H1 (cell line): ENCODE measurements around the gene SLC7A5. TPM values are rescaled to one million over a fixed set of nuclear protein-coding genes. Genes with fewer than 3 reads are reported as not detected.

ENCODE experiments used
- CTCF ChIA-PET: fragments of 300-600 bp; sonication (Branson Sonifier 250); formaldehyde crosslinking; loops from one replicate; lab custom pipeline; 2021; ENCODE audit not compliant: partially characterized antibody; lab: Charles Lee
- POLR2A ChIA-PET: fragments of 300-600 bp; sonication (Branson Sonifier 250); formaldehyde crosslinking; loops from one replicate; lab custom pipeline; 2021; ENCODE audit warnings: inconsistent platforms; ENCODE audit not compliant: partially characterized antibody; lab: Charles Lee
- DNase-seq, 2 experiments: peaks; one replicate each; pipeline versions ENCODE4 v3.0.0 to v3.0.0-alpha.2; 2010 to 2022; ENCODE audit warnings: low spot score in 2 of 2, low read depth in 1 of 2, mixed read lengths in 1 of 2
- FAIRE-seq: peaks from 2 replicates; lab custom pipeline; 2011; peaks lifted over from hg19 to GRCh38; lab: Jason Lieb, UNC
- H2AFZ ChIP-seq: 2 replicates; pipeline ENCODE4 v1.8.1; 2012; ENCODE audit warnings: low read length, inconsistent platforms
- H2AK5ac ChIP-seq: 2 replicates; pipeline ENCODE4 v1.6.1; 2013; ENCODE audit warnings: low read depth, low read length
- H2BK120ac ChIP-seq: replicated peaks from 2 replicates; pipeline ENCODE3; 2013; ENCODE audit warnings: low read depth, low read length, inconsistent platforms
- H2BK12ac ChIP-seq: 2 replicates; pipeline ENCODE4 v1.6.1; 2013; ENCODE audit warnings: low read depth, low read length
- H2BK15ac ChIP-seq: 2 replicates; pipeline ENCODE4 v1.6.1; 2013; ENCODE audit warnings: low read length
- H2BK20ac ChIP-seq: 2 replicates; pipeline ENCODE4 v1.6.1; 2013; ENCODE audit warnings: low read length
- H2BK5ac ChIP-seq: 2 replicates; pipeline ENCODE4 v1.6.1; 2013; ENCODE audit warnings: low read depth, low read length
- H3K14ac ChIP-seq: 2 replicates; pipeline ENCODE4 v1.6.1; 2013; ENCODE audit warnings: inconsistent platforms; ENCODE audit not compliant: insufficient read length
- H3K18ac ChIP-seq: 2 replicates; pipeline ENCODE4 v1.6.1; 2013; ENCODE audit warnings: low read length; ENCODE audit errors: extremely low read depth
- H3K23ac ChIP-seq: 2 replicates; pipeline ENCODE4 v1.6.1; 2013; ENCODE audit warnings: inconsistent platforms; ENCODE audit not compliant: insufficient read length
- H3K23me2 ChIP-seq: 2 replicates; pipeline ENCODE4 v1.6.1; 2013; ENCODE audit warnings: low read depth, low read length
- H3K27ac ChIP-seq: 2 replicates; pipeline ENCODE4 v1.6.1; 2011; ENCODE audit warnings: low read depth, low read length, inconsistent platforms
- H3K27me3 ChIP-seq, 4 experiments: replicated peaks in 1 of 4; 1 replicate in 1 of 4; 2 replicates in 3 of 4; pipeline versions ENCODE4 v1.6.1 to v1.8.1; 2011 to 2013; ENCODE audit warnings: low read length in 3 of 4, mild to moderate bottlenecking in 3 of 4, inconsistent platforms in 2 of 4, mixed read lengths in 2 of 4, moderate library complexity in 1 of 4; ENCODE audit not compliant: control insufficient read depth in 3 of 4, insufficient read depth in 3 of 4; ENCODE audit errors: extremely low read depth in 1 of 4
- H3K36me3 ChIP-seq, 4 experiments: 2 replicates each; pipeline versions ENCODE4 v1.6.1 to v1.8.1; 2011 to 2013; ENCODE audit warnings: mild to moderate bottlenecking in 4 of 4, low read length in 3 of 4, moderate library complexity in 2 of 4, control low read depth in 1 of 4, inconsistent platforms in 1 of 4; ENCODE audit not compliant: insufficient read depth in 4 of 4, control insufficient read depth in 2 of 4
- H3K4ac ChIP-seq: replicated peaks from 2 replicates; pipeline ENCODE3; 2013; ENCODE audit warnings: low read length, low read depth, mixed read lengths, inconsistent platforms; ENCODE audit not compliant: insufficient read length
- H3K4me1 ChIP-seq, 4 experiments: replicated peaks in 1 of 4; 1 replicate in 1 of 4; 2 replicates in 3 of 4; pipeline versions ENCODE4 v1.6.1 to v1.8.1; 2011 to 2013; ENCODE audit warnings: low read length in 3 of 4, inconsistent platforms in 2 of 4, mixed read lengths in 1 of 4; ENCODE audit not compliant: insufficient read depth in 4 of 4, control insufficient read depth in 3 of 4
- H3K4me2 ChIP-seq, 2 experiments: 2 replicates each; pipeline versions ENCODE4 v1.6.1 to v1.8.1; 2011 to 2013; ENCODE audit warnings: low read depth in 2 of 2, low read length in 2 of 2, control low read depth in 1 of 2, inconsistent platforms in 1 of 2, mild to moderate bottlenecking in 1 of 2; ENCODE audit not compliant: insufficient read depth in 1 of 2
- H3K4me3 ChIP-seq, 4 experiments: fragments of 200-600, 300-600 bp in 1 of 4; sonication (generic), shearing (Covaris generic), sonication (Bioruptor Twin) in 1 of 4; 2 replicates each; pipeline versions ENCODE4 v1.5.1 to v1.8.1; 2011 to 2016; ENCODE audit warnings: low read length in 4 of 4, low read depth in 3 of 4, control low read depth in 2 of 4, inconsistent platforms in 2 of 4, mild to moderate bottlenecking in 2 of 4, mixed read lengths in 1 of 4, moderate library complexity in 1 of 4; ENCODE audit not compliant: insufficient read depth in 2 of 4; ENCODE audit errors: extremely low read depth in 1 of 4
- H3K56ac ChIP-seq: replicated peaks from 2 replicates; pipeline ENCODE3; 2013; ENCODE audit warnings: low read depth, mild to moderate bottlenecking, mixed read lengths, low read length, inconsistent platforms; ENCODE audit not compliant: insufficient read length
- H3K79me1 ChIP-seq: 2 replicates; pipeline ENCODE4 v1.6.1; 2013; ENCODE audit warnings: low read depth, low read length, control low read depth
- H3K79me2 ChIP-seq, 2 experiments: 2 replicates each; pipeline versions ENCODE4 v1.6.1 to v1.8.1; 2012 to 2013; ENCODE audit warnings: low read length in 2 of 2, mild to moderate bottlenecking in 2 of 2, inconsistent platforms in 1 of 2; ENCODE audit not compliant: insufficient read depth in 2 of 2, control insufficient read depth in 1 of 2
- H3K9ac ChIP-seq, 4 experiments: replicated peaks in 1 of 4; 1 replicate in 1 of 4; 2 replicates in 3 of 4; pipeline versions ENCODE4 v1.6.1 to v1.8.1; 2011 to 2013; ENCODE audit warnings: low read depth in 3 of 4, low read length in 3 of 4, control low read depth in 2 of 4, mild to moderate bottlenecking in 2 of 4, moderate library complexity in 2 of 4, inconsistent platforms in 1 of 4; ENCODE audit errors: extremely low read depth in 1 of 4
- H3K9me3 ChIP-seq, 2 experiments: 2 replicates each; pipeline versions ENCODE4 v1.6.1 to v1.8.1; 2012 to 2013; ENCODE audit warnings: mild to moderate bottlenecking in 2 of 2, moderate library complexity in 2 of 2, control low read depth in 1 of 2, inconsistent platforms in 1 of 2, low read depth in 1 of 2, low read length in 1 of 2, mixed read lengths in 1 of 2; ENCODE audit not compliant: insufficient read depth in 2 of 2
- H4K20me1 ChIP-seq, 2 experiments: replicated peaks in 1 of 2; 2 replicates each; pipeline versions ENCODE3 to v1.8.1; 2011 to 2013; ENCODE audit warnings: inconsistent platforms in 2 of 2, low read length in 2 of 2, mild to moderate bottlenecking in 1 of 2; ENCODE audit not compliant: insufficient read depth in 2 of 2, control insufficient read depth in 1 of 2
- H4K5ac ChIP-seq: 2 replicates; pipeline ENCODE4 v1.6.1; 2013; ENCODE audit warnings: low read length, low read depth, mixed read lengths, inconsistent platforms; ENCODE audit not compliant: insufficient read length
- H4K8ac ChIP-seq: 2 replicates; pipeline ENCODE4 v1.8.0; 2013; ENCODE audit warnings: mild to moderate bottlenecking, moderate library complexity, low read length, inconsistent platforms; ENCODE audit not compliant: insufficient read depth; ENCODE audit errors: extremely low read depth
- H4K91ac ChIP-seq: replicated peaks from 2 replicates; pipeline ENCODE3; 2013; ENCODE audit warnings: low read length, mixed read lengths, inconsistent platforms; ENCODE audit not compliant: insufficient read length
- ASH2L ChIP-seq: fragments of 200-600, 300-600 bp; sonication (generic); IDR thresholded peaks from one replicate; pipeline ENCODE4 v1.7.1; 2017; ENCODE audit warnings: low read length
- BRCA1 ChIP-seq: IDR thresholded peaks from 2 replicates; pipeline ENCODE4 v1.6.1; 2012; ENCODE audit warnings: low read depth, low read length, improper control_type of control experiment
- CBX8 ChIP-seq: fragments of 300-800, 300-1000 bp; sonication (generic); IDR thresholded peaks from 2 replicates; pipeline ENCODE4 v1.7.1; 2016; ENCODE audit warnings: low read depth, low read length, borderline replicate concordance
- CREB1 ChIP-seq: IDR thresholded peaks from 2 replicates; pipeline ENCODE4 v1.6.1; 2012; ENCODE audit warnings: inconsistent platforms
- HDAC6 ChIP-seq: IDR thresholded peaks from one replicate; pipeline ENCODE4 v1.7.1; 2012; ENCODE audit warnings: low read depth, mild to moderate bottlenecking, inconsistent platforms, low read length, moderate library complexity
- PHF8 ChIP-seq: fragments of 200-600 bp; sonication (generic); conservative IDR thresholded peaks from 2 replicates; pipeline ENCODE4 v1.7.1; 2012; ENCODE audit warnings: low read depth, mild to moderate bottlenecking, inconsistent platforms, low read length, moderate library complexity
- POLR2AphosphoS5 ChIP-seq: IDR thresholded peaks from 2 replicates; pipeline ENCODE4 v1.6.1; 2011; ENCODE audit warnings: low read depth, low read length
- SP2 ChIP-seq: IDR thresholded peaks from 2 replicates; pipeline ENCODE4 v1.6.1; 2012; ENCODE audit warnings: mild to moderate bottlenecking, low read length, inconsistent platforms
- TEAD4 ChIP-seq: IDR thresholded peaks from 2 replicates; pipeline ENCODE4 v1.6.1; 2012; ENCODE audit warnings: low read depth, low read length, inconsistent platforms, mixed read lengths
- YY1 ChIP-seq: IDR thresholded peaks from 2 replicates; pipeline ENCODE4 v1.6.1; 2011; ENCODE audit warnings: low read depth, mild to moderate bottlenecking, low read length
- WGBS, 2 experiments: shearing (Covaris generic) in 1 of 2; methylation state at CpG; one replicate each; pipeline versions ENCODE4 v1.1.6 to v1.1.7; 2013 to 2015; ENCODE audit warnings: low lambda C conversion rate in 2 of 2, mixed read lengths in 2 of 2, inconsistent platforms in 1 of 2, low coverage in 1 of 2, missing lambda C conversion rate in 1 of 2; ENCODE audit not compliant: insufficient replicate concordance in 2 of 2, insufficient coverage in 1 of 2, insufficient read length in 1 of 2; ENCODE audit errors: extremely low coverage in 1 of 2, missing lambda C conversion rate in 1 of 2; 5-methylcytosine and 5-hydroxymethylcytosine counted together
- polyA plus RNA-seq, 7 experiments: library from polyadenylated mRNA; depleted of rRNA in 3 of 7; stranded (reverse) in 5 of 7; unstranded in 2 of 7; fragments of >200 nt in 5 of 7; fragments of 200-250 nt in 2 of 7; gene quantifications; 1 replicate in 5 of 7; 2 replicates in 1 of 7; 4 replicates in 1 of 7; pipeline versions ENCODE4 v1.2.1 to v1.2.3, GENCODE V29; 2011 to 2013; ENCODE audit warnings: missing spikeins in 2 of 7, mixed read lengths in 2 of 7
- total RNA-seq: library from RNA; stranded (reverse); fragmentation: NEBNext Ultra II Directional; extraction: Animal tissue kit (Norgen Biotek cat#: 25700); gene quantifications from 2 replicates; pipeline ENCODE4 v1.2.1, GENCODE V29; 2021
- TF ChIP-seq, protein P1 (sequence below), 3 experiments: IDR thresholded peaks; 1 replicate in 2 of 3; 2 replicates in 1 of 3; pipeline versions ENCODE4 v1.5.1 to v1.6.1; 2011; ENCODE audit warnings: low read length in 3 of 3, mild to moderate bottlenecking in 3 of 3, inconsistent platforms in 2 of 3, low read depth in 1 of 3, moderate library complexity in 1 of 3; ENCODE audit not compliant: insufficient read depth in 1 of 3; ENCODE audit errors: control extremely low read depth in 1 of 3

The SLC7A5 gene
- total and polyA plus RNA-seq, 2 of the 8 experiments (the other 6 are each of a cell fraction or from before 2014, with no cell fraction given) = 68.2 to 341 TPM

DNA sequence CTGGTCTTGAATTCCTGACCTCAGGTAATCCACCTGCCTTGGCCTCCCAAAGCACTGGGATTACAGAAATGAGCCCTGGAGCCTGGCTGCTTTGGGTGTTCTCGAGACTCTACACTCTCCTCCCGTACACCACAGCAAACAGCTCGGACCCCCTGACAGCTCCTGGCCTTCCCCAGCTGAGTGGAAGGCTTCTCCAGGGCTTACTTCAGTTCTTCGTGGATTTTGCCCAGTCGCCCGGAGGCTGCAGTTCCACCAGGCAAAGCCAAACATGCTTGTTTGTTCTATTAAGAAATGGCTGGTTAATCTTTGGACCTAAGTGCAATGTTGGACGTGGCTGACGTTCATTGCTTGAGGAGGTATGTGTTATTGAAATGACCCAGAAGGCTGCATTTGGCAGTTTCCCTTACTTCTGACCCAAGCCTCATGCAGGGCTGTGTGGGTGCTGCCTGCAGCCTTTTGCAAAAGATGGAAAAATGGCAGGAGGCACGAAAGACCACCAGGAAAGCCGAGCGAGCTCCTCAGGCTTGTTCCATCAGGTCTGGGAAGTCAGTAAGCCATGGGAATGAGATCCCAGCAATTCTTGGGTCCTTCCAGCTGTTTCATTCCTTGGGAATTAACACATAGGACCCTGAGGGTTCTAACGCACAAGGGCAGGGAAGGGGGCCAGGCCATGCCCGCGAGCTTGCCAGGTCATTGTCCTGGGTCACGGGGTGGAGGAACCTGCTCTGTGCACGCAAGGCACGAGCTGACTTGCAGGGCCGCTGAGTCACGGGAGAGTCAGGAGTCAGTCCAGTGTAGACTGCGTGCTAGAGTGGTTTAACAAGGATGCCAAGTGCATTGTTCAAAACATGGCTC is 79.6 kb downstream of the SLC7A5 start:
- H4K8ac ChIP-seq = no peak overlapping the region
- 94% methylated on average over 18 of the region's 20 CpGs; no CpG with 5 or more reads in 1 of the 2 experiments for WGBS, 2 experiments
- DNase-seq (no peak), FAIRE-seq (no peak)
- no peak overlapping the region for H3K4me3 ChIP-seq
- no peaks in the 10 kb centered on the region for H3K36me3 ChIP-seq
- no peak overlapping the region for H4K5ac ChIP-seq
- H3K18ac ChIP-seq = no peak overlapping the region
- H3K14ac ChIP-seq = no peak overlapping the region
- no peak overlapping the region for H2BK15ac ChIP-seq
- no peak overlapping the region for H3K4me2 ChIP-seq
- no peaks in the 10 kb centered on the region for H4K20me1 ChIP-seq
- H2BK5ac ChIP-seq = no peak overlapping the region
- H3K79me2 ChIP-seq = no peaks in the 10 kb centered on the region
- no peaks in the 10 kb centered on the region for H3K9me3 ChIP-seq
- H3K23ac ChIP-seq = no peak overlapping the region
- H2BK20ac ChIP-seq = no peak overlapping the region
- H2BK120ac ChIP-seq = no peak overlapping the region
- H3K4me1 ChIP-seq = no peaks in the 10 kb centered on the region
- no peaks in the 10 kb centered on the region for H3K27me3 ChIP-seq
- H2AFZ ChIP-seq = no peak overlapping the region
- no peak overlapping the region for H3K56ac ChIP-seq
- no peak overlapping the region for H3K27ac ChIP-seq
- no peak overlapping the region for H4K91ac ChIP-seq
- ChIA-PET CTCF (interaction anchor here (0.6 to 4.6 kb wide), 8 partner anchors 9 to 456 kb away, joined by 3 to 44 read pairs (median 7); no protein-coding TSS in a partner anchor), POLR2A (interaction anchor here (0.7 to 3.4 kb wide), 7 partner anchors 10 to 61 kb away, joined by 3 to 18 read pairs (median 3); no protein-coding TSS in a partner anchor)
- H3K23me2 ChIP-seq = no peaks in the 10 kb centered on the region
- no peak overlapping the region for H3K4ac ChIP-seq
- no peaks in the 10 kb centered on the region for H3K79me1 ChIP-seq
- no peak overlapping the region for H3K9ac ChIP-seq
- H2AK5ac ChIP-seq = no peak overlapping the region
- no peak overlapping the region for H2BK12ac ChIP-seq
- no peak for TF ChIP-seq POLR2AphosphoS5
- TF ChIP-seq YY1 = no peak
- TF ChIP-seq ASH2L = no peak
- no peak for TF ChIP-seq CREB1
- TF ChIP-seq BRCA1 = no peak
- no peak for TF ChIP-seq PHF8
- TF ChIP-seq, protein P1, sequence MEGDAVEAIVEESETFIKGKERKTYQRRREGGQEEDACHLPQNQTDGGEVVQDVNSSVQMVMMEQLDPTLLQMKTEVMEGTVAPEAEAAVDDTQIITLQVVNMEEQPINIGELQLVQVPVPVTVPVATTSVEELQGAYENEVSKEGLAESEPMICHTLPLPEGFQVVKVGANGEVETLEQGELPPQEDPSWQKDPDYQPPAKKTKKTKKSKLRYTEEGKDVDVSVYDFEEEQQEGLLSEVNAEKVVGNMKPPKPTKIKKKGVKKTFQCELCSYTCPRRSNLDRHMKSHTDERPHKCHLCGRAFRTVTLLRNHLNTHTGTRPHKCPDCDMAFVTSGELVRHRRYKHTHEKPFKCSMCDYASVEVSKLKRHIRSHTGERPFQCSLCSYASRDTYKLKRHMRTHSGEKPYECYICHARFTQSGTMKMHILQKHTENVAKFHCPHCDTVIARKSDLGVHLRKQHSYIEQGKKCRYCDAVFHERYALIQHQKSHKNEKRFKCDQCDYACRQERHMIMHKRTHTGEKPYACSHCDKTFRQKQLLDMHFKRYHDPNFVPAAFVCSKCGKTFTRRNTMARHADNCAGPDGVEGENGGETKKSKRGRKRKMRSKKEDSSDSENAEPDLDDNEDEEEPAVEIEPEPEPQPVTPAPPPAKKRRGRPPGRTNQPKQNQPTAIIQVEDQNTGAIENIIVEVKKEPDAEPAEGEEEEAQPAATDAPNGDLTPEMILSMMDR (IDR thresholded peaks at IDR 0.05; ENCODE audit: control extremely low read depth in 1 of 3, insufficient read depth in 1 of 3, low read depth in 1 of 3, low read length in 3 of 3) = no peak
- no peak for TF ChIP-seq HDAC6
- TF ChIP-seq SP2 = no peak
- TF ChIP-seq CBX8 = no peak
- TF ChIP-seq TEAD4 = no peak
